Measurements from ENCODE around the gene ALK.

DNA sequence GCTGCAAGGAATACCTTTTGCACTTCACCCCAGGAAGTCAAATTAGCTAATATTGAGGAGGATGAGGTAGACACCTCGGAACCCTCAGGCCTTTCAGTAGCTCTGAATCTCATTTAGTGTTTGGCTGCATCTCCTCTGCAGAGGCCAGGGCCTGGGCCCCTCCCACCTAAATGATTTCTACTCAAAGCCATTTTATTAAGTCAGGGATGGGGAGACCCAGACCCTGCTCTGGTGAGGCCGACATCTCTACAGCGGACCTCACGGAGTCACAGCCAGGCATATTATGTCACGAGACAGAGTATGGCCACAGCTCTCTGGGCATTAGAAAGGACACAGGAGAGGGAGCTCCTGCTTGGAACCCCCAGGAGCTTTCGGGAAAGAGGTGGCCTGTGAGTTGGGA is 305.5 kb downstream of the ALK start:
- no peak for TF ChIP-seq CTCF (IDR thresholded peaks at IDR 0.05)
- TF ChIP-seq POLR2AphosphoS5 (IDR thresholded peaks at IDR 0.05), result no peak

Data from sigmoid colon (tissue), 4 donors.